SK-N-SH (cell line): ENCODE results near the gene FNDC3B. TPM values are rescaled to one million over a fixed set of nuclear protein-coding genes. Genes with fewer than 3 reads are reported as not detected.

Experiments used
- CTCF ChIA-PET: fragments of 300-600, 350-600 bp; formaldehyde crosslinking; extraction: SDS; loops from one replicate; lab custom pipeline; 2021; lab: Yijun Ruan, JAX
- POLR2A ChIA-PET: fragments of 350-600 bp; sonication (Branson Sonifier 250); formaldehyde crosslinking; extraction: SDS; loops from one replicate; lab custom pipeline; 2020; ENCODE audit warnings: antibody characterized with exemption, inconsistent platforms; lab: Yijun Ruan, JAX
- DNase-seq: peaks from one replicate; pipeline ENCODE4 v3.0.0; 2012
- H2AFZ ChIP-seq: fragments of 200-600 bp; sonication (generic); 2 replicates; pipeline ENCODE4 v1.8.1; 2016; ENCODE audit warnings: antibody characterized with exemption, mild to moderate bottlenecking, low read depth
- H3F3A ChIP-seq: fragments of 200-600 bp; sonication (generic); replicated peaks from 2 replicates; pipeline ENCODE3; 2016; ENCODE audit warnings: antibody characterized with exemption, mild to moderate bottlenecking; ENCODE audit not compliant: insufficient read depth
- H3K27ac ChIP-seq, 2 experiments: fragments of 200-500 bp in 1 of 2; fragments of 200-600 bp in 1 of 2; sonication (Bioruptor generic) in 1 of 2; sonication (generic), shearing (Covaris generic) in 1 of 2; 2 replicates each; pipeline versions ENCODE4 v1.5.1 to v1.6.1; 2014 to 2016; ENCODE audit warnings: low read depth in 2 of 2, inconsistent platforms in 1 of 2, low read length in 1 of 2, mild to moderate bottlenecking in 1 of 2, mixed read lengths in 1 of 2
- H3K27me3 ChIP-seq: fragments of 200-600 bp; sonication (generic), shearing (Covaris generic); 2 replicates; pipeline ENCODE4 v1.6.1; 2016; ENCODE audit warnings: mixed run types; ENCODE audit not compliant: insufficient read depth
- H3K36me3 ChIP-seq, 2 experiments: fragments of 200-500 bp in 1 of 2; fragments of 200-600 bp in 1 of 2; sonication (Bioruptor generic) in 1 of 2; sonication (generic) in 1 of 2; replicated peaks in 1 of 2; 2 replicates each; pipeline versions ENCODE3 to v1.5.1; 2014 to 2016; ENCODE audit warnings: low read length in 1 of 2, mild to moderate bottlenecking in 1 of 2; ENCODE audit not compliant: insufficient read depth in 2 of 2, control insufficient read depth in 1 of 2
- H3K4me1 ChIP-seq, 2 experiments: fragments of 200-500 bp in 1 of 2; fragments of 200-600 bp in 1 of 2; sonication (Bioruptor generic) in 1 of 2; sonication (generic), shearing (Covaris generic) in 1 of 2; 2 replicates each; pipeline versions ENCODE4 v1.5.1 to v1.6.1; 2014 to 2016; ENCODE audit warnings: low read depth in 1 of 2, low read length in 1 of 2, mixed run types in 1 of 2; ENCODE audit not compliant: insufficient read depth in 2 of 2, control insufficient read depth in 1 of 2
- H3K4me2 ChIP-seq: fragments of 200-600 bp; sonication (generic), shearing (Covaris generic); 2 replicates; pipeline ENCODE4 v1.6.1; 2017; ENCODE audit warnings: mixed run types
- H3K4me3 ChIP-seq, 2 experiments: fragments of 200-500 bp in 1 of 2; fragments of 200-600 bp in 1 of 2; sonication (Bioruptor generic) in 1 of 2; sonication (generic), shearing (Covaris generic) in 1 of 2; 2 replicates each; pipeline versions ENCODE4 v1.5.1 to v1.8.1; 2014 to 2016; ENCODE audit warnings: low read depth in 2 of 2, inconsistent platforms in 1 of 2, low read length in 1 of 2, mild to moderate bottlenecking in 1 of 2, mixed read lengths in 1 of 2, moderate library complexity in 1 of 2
- H3K79me2 ChIP-seq: fragments of 200-600 bp; sonication (generic); 2 replicates; pipeline ENCODE4 v1.8.1; 2017; ENCODE audit warnings: mild to moderate bottlenecking; ENCODE audit not compliant: insufficient read depth
- H3K9ac ChIP-seq: fragments of 200-600 bp; sonication (generic); 2 replicates; pipeline ENCODE4 v1.6.1; 2017; ENCODE audit warnings: mixed run types
- H3K9me2 ChIP-seq: fragments of 200-600 bp; sonication (generic); 2 replicates; pipeline ENCODE4 v1.6.1; 2017; ENCODE audit warnings: mixed run types
- H3K9me3 ChIP-seq: fragments of 200-600 bp; sonication (generic); 2 replicates; pipeline ENCODE4 v1.6.1; 2017; ENCODE audit warnings: mixed run types, mild to moderate bottlenecking, moderate library complexity
- H4K20me1 ChIP-seq: fragments of 200-600 bp; sonication (generic); 2 replicates; pipeline ENCODE4 v1.6.1; 2017; ENCODE audit warnings: mild to moderate bottlenecking, mixed run types; ENCODE audit not compliant: insufficient read depth
- CHD2 ChIP-seq: fragments of 150-350 bp; IDR thresholded peaks from 2 replicates; pipeline ENCODE4 v1.6.1; 2018; ENCODE audit warnings: low read length; ENCODE audit not compliant: partially characterized antibody
- EP300 ChIP-seq, 2 experiments: IDR thresholded peaks; 2 replicates each; pipeline versions ENCODE4 v1.4.0 to v1.6.1; 2012; ENCODE audit warnings: borderline replicate concordance in 1 of 2, low read depth in 1 of 2, low read length in 1 of 2
- FOSL2 ChIP-seq: IDR thresholded peaks from 2 replicates; pipeline ENCODE4 v1.4.0; 2012; ENCODE audit warnings: low read depth, mild to moderate bottlenecking, moderate library complexity, borderline replicate concordance
- FOXJ3 ChIP-seq: sonication (generic); formaldehyde crosslinking; IDR thresholded peaks from 2 replicates; pipeline ENCODE4 v1.5.1; 2020; ENCODE audit warnings: mild to moderate bottlenecking, missing genetic modification reagents
- FOXM1 ChIP-seq: IDR thresholded peaks from 2 replicates; pipeline ENCODE4 v1.4.0; 2012; ENCODE audit warnings: low read depth, mild to moderate bottlenecking
- GABPA ChIP-seq: IDR thresholded peaks from 2 replicates; pipeline ENCODE4 v1.4.0; 2012; ENCODE audit warnings: low read depth, mild to moderate bottlenecking
- GATA2 ChIP-seq: sonication (generic); formaldehyde crosslinking; IDR thresholded peaks from 2 replicates; pipeline ENCODE4 v1.5.0; 2020; ENCODE audit warnings: mild to moderate bottlenecking, missing genetic modification reagents
- MEF2A ChIP-seq: IDR thresholded peaks from 2 replicates; pipeline ENCODE4 v1.4.0; 2012; ENCODE audit warnings: low read depth, borderline replicate concordance
- NFIC ChIP-seq: IDR thresholded peaks from 2 replicates; pipeline ENCODE4 v1.4.0; 2012; ENCODE audit warnings: borderline replicate concordance
- RAD21 ChIP-seq: IDR thresholded peaks from 2 replicates; pipeline ENCODE4 v1.6.1; 2012; ENCODE audit warnings: mild to moderate bottlenecking, low read length
- RXRA ChIP-seq: IDR thresholded peaks from 2 replicates; pipeline ENCODE4 v1.4.0; 2012; ENCODE audit warnings: low read depth, mild to moderate bottlenecking, borderline replicate concordance
- TCF12 ChIP-seq: IDR thresholded peaks from 2 replicates; pipeline ENCODE4 v1.4.0; 2012
- YY1 ChIP-seq: IDR thresholded peaks from 2 replicates; pipeline ENCODE4 v1.4.0; 2012; ENCODE audit warnings: low read depth, mild to moderate bottlenecking
- WGBS: methylation state at CpG from one replicate; pipeline ENCODE4 v1.1.6; 2017; ENCODE audit warnings: low lambda C conversion rate; 5-methylcytosine and 5-hydroxymethylcytosine counted together
- polyA plus RNA-seq, 3 experiments: library from polyadenylated mRNA; depleted of rRNA; stranded (reverse); fragments of >200 nt; gene quantifications; 2 replicates each; pipeline ENCODE4 v1.2.3, GENCODE V29; 2012
- TF ChIP-seq, protein P1 (sequence below): IDR thresholded peaks from 2 replicates; pipeline ENCODE4 v1.4.0; 2012; ENCODE audit warnings: low read depth, borderline replicate concordance
- TF ChIP-seq, protein P2 (sequence below): IDR thresholded peaks from 2 replicates; pipeline ENCODE4; 2012
- TF ChIP-seq, protein P3 (sequence below): fragments of 200-600 bp; sonication (generic); IDR thresholded peaks from 2 replicates; pipeline ENCODE4 v1.6.1; 2017; ENCODE audit warnings: antibody characterized with exemption, mild to moderate bottlenecking, moderate library complexity
- TF ChIP-seq, protein P4 (sequence below): fragments of 150-350 bp; IDR thresholded peaks from 2 replicates; pipeline ENCODE4 v1.6.1; 2016; ENCODE audit warnings: mild to moderate bottlenecking, low read depth, low read length
- TF ChIP-seq, protein P5 (sequence below): IDR thresholded peaks from 2 replicates; pipeline ENCODE4 v1.6.1; 2012; ENCODE audit warnings: mild to moderate bottlenecking, low read depth, low read length, moderate library complexity

The FNDC3B gene
- polyA plus RNA-seq, 1 of the 3 experiments (the other 2 are of a cell fraction) = 10.4 TPM

DNA sequence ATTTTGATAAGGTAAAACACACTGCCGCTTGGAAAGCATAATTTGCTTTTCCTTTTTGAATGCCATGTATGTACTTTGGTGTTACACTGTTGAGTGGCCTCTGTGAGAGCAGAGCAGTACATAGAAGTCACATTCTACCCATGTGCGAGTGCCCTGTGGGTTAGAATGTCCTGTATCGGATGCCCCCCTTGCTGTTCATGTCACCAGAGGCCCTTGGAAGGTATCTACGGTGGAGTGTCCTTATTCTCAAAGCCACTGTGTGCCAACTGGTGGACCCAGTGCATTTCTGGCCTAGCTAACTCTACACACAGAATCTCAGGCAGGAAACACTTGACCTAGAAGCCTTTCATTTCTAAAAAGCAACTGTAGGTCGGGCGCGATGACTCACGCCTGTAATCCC is 271.8 kb downstream of the FNDC3B start:
- Histone ChIP-seq H3K4me1 (peaks cover 18 to 29% of the 10 kb centered on the region in 2 experiments), H3K27me3 (no peaks in the 10 kb centered on the region), H3K4me3 (no peak overlapping the region), H3K9me3 (no peaks in the 10 kb centered on the region)
- 95% methylated on average over 7 of the region's 8 CpGs for WGBS
- TF ChIP-seq EP300 (IDR thresholded peaks at IDR 0.05; ENCODE audit: borderline replicate concordance in 1 of 2, low read depth in 1 of 2, low read length in 1 of 2) (no peak), CHD2 (no peak), GABPA (no peak), NFIC (no peak), TCF12 (no peak), FOSL2 (no peak), FOXM1 (no peak), YY1 (no peak), FOXJ3 (CRISPR knock-in tag) (no peak), GATA2 (CRISPR knock-in tag) (no peak)
- TF ChIP-seq, protein P1, sequence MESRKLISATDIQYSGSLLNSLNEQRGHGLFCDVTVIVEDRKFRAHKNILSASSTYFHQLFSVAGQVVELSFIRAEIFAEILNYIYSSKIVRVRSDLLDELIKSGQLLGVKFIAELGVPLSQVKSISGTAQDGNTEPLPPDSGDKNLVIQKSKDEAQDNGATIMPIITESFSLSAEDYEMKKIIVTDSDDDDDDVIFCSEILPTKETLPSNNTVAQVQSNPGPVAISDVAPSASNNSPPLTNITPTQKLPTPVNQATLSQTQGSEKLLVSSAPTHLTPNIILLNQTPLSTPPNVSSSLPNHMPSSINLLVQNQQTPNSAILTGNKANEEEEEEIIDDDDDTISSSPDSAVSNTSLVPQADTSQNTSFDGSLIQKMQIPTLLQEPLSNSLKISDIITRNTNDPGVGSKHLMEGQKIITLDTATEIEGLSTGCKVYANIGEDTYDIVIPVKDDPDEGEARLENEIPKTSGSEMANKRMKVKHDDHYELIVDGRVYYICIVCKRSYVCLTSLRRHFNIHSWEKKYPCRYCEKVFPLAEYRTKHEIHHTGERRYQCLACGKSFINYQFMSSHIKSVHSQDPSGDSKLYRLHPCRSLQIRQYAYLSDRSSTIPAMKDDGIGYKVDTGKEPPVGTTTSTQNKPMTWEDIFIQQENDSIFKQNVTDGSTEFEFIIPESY = no peak
- TF ChIP-seq, protein P2, sequence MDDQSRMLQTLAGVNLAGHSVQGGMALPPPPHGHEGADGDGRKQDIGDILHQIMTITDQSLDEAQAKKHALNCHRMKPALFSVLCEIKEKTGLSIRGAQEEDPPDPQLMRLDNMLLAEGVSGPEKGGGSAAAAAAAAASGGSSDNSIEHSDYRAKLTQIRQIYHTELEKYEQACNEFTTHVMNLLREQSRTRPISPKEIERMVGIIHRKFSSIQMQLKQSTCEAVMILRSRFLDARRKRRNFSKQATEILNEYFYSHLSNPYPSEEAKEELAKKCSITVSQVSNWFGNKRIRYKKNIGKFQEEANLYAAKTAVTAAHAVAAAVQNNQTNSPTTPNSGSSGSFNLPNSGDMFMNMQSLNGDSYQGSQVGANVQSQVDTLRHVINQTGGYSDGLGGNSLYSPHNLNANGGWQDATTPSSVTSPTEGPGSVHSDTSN = no peak
- TF ChIP-seq, protein P3, sequence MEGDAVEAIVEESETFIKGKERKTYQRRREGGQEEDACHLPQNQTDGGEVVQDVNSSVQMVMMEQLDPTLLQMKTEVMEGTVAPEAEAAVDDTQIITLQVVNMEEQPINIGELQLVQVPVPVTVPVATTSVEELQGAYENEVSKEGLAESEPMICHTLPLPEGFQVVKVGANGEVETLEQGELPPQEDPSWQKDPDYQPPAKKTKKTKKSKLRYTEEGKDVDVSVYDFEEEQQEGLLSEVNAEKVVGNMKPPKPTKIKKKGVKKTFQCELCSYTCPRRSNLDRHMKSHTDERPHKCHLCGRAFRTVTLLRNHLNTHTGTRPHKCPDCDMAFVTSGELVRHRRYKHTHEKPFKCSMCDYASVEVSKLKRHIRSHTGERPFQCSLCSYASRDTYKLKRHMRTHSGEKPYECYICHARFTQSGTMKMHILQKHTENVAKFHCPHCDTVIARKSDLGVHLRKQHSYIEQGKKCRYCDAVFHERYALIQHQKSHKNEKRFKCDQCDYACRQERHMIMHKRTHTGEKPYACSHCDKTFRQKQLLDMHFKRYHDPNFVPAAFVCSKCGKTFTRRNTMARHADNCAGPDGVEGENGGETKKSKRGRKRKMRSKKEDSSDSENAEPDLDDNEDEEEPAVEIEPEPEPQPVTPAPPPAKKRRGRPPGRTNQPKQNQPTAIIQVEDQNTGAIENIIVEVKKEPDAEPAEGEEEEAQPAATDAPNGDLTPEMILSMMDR = no peak
- TF ChIP-seq, all 33 proteins: peak for 0
- no peak for DNase-seq
- Histone ChIP-seq H3K9ac (no peak overlapping the region), H3K9me2 (no peaks in the 10 kb centered on the region), H2AFZ (no peak overlapping the region), H4K20me1 (peaks cover 3% of the 10 kb centered on the region), H3K4me2 (no peak overlapping the region), H3F3A (peaks cover 15% of the 10 kb centered on the region), H3K36me3 (peaks cover 59 to 60% of the 10 kb centered on the region in 2 experiments), H3K79me2 (0 out of 2 replicates have a peak, but pooled peaks cover 3% of the 10 kb centered on the region), H3K27ac (no peak overlapping the region)
- ChIA-PET POLR2A (no interaction called here), CTCF (interaction anchor here (1.2 to 1.3 kb wide), 2 partner anchors 93 to 154 kb away, joined by 3 read pairs; no protein-coding TSS in a partner anchor)

DNA sequence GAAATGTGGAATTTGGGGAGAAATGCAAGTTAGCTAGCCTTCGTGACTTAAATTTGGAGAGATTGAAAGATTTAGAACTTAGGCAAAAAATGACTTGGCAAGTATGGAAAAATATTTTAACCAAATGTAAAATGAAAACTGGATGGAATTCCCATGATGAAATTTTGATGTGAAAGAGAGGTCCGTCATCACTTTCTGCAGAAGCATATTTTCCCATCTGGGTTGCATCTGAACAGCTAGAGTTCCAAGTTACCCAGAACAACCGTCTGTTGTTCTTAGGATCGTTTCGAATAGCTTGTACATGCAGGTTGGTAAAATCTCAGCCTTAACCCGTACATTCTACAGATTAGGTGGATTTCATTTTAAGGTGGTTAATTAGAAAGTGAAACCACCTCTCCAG is 272.6 kb downstream of the FNDC3B start:
- no peak overlapping the region for H2AFZ ChIP-seq
- no peaks in the 10 kb centered on the region for H3K9me2 ChIP-seq
- ChIA-PET POLR2A (no interaction called here), CTCF (interaction anchor here (3.9 kb wide), 1 partner anchor 20 kb away, joined by 12 read pairs; no protein-coding TSS in a partner anchor)
- no peaks in the 10 kb centered on the region for H3K9me3 ChIP-seq
- H4K20me1 ChIP-seq = no peaks in the 10 kb centered on the region
- no peak overlapping the region for H3K27ac ChIP-seq
- H3K36me3 ChIP-seq = peaks cover 59 to 66% of the 10 kb centered on the region in 2 experiments
- no peak overlapping the region for H3K4me2 ChIP-seq
- H3K4me1 ChIP-seq = peaks cover 15 to 26% of the 10 kb centered on the region in 2 experiments; a peak in 3 of 4 replicates
- peaks cover 3% of the 10 kb centered on the region; the same call in 1 of the 2 replicates for H3K79me2 ChIP-seq
- H3F3A ChIP-seq = peaks cover 21% of the 10 kb centered on the region
- H3K27me3 ChIP-seq = no peaks in the 10 kb centered on the region
- H3K9ac ChIP-seq = no peak overlapping the region
- no peak for DNase-seq
- H3K4me3 ChIP-seq = no peak overlapping the region
- WGBS = 94% methylated on average over 6 of the region's 6 CpGs
- TF ChIP-seq RXRA = no peak
- TF ChIP-seq YY1 = no peak
- TF ChIP-seq, protein P4, sequence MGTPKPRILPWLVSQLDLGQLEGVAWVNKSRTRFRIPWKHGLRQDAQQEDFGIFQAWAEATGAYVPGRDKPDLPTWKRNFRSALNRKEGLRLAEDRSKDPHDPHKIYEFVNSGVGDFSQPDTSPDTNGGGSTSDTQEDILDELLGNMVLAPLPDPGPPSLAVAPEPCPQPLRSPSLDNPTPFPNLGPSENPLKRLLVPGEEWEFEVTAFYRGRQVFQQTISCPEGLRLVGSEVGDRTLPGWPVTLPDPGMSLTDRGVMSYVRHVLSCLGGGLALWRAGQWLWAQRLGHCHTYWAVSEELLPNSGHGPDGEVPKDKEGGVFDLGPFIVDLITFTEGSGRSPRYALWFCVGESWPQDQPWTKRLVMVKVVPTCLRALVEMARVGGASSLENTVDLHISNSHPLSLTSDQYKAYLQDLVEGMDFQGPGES = no peak
- no peak for TF ChIP-seq MEF2A
- TF ChIP-seq, protein P5, sequence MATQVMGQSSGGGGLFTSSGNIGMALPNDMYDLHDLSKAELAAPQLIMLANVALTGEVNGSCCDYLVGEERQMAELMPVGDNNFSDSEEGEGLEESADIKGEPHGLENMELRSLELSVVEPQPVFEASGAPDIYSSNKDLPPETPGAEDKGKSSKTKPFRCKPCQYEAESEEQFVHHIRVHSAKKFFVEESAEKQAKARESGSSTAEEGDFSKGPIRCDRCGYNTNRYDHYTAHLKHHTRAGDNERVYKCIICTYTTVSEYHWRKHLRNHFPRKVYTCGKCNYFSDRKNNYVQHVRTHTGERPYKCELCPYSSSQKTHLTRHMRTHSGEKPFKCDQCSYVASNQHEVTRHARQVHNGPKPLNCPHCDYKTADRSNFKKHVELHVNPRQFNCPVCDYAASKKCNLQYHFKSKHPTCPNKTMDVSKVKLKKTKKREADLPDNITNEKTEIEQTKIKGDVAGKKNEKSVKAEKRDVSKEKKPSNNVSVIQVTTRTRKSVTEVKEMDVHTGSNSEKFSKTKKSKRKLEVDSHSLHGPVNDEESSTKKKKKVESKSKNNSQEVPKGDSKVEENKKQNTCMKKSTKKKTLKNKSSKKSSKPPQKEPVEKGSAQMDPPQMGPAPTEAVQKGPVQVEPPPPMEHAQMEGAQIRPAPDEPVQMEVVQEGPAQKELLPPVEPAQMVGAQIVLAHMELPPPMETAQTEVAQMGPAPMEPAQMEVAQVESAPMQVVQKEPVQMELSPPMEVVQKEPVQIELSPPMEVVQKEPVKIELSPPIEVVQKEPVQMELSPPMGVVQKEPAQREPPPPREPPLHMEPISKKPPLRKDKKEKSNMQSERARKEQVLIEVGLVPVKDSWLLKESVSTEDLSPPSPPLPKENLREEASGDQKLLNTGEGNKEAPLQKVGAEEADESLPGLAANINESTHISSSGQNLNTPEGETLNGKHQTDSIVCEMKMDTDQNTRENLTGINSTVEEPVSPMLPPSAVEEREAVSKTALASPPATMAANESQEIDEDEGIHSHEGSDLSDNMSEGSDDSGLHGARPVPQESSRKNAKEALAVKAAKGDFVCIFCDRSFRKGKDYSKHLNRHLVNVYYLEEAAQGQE = no peak
- TF ChIP-seq RAD21 = no peak
